ENCODE results near the gene SYK.
A peak's percentile ranks its signal among the peaks of the same experiment; 100 is the strongest.

The SYK gene

GRCh38 chr9:90854637-90855175 is 53.1 kb downstream of the SYK start:
- DNase-seq: no peak

- no peak for DNase-seq
These were observed 53.7 kb downstream of the SYK start for GRCh38 chr9:90855208-90855902.

- no peak for DNase-seq
These were observed 55.5 kb downstream of the SYK start for GRCh38 chr9:90857091-90857490.

- no peak for DNase-seq
These were observed 56.2 kb downstream of the SYK start for GRCh38 chr9:90857855-90858254.

GRCh38 chr9:90858457-90858901 is 56.9 kb downstream of the SYK start:
- no peak for DNase-seq

- no peak for DNase-seq
These were observed 58.8 kb downstream of the SYK start for GRCh38 chr9:90860382-90860781.

- DNase-seq: no peak
These were observed 59.2 kb downstream of the SYK start for GRCh38 chr9:90860826-90861225.

- no peak for DNase-seq
These were observed 59.8 kb downstream of the SYK start for GRCh38 chr9:90861380-90861779.

- DNase-seq: no peak
These were observed 60.5 kb downstream of the SYK start for GRCh38 chr9:90861826-90862740.

- no peak for DNase-seq
These were observed 63.2 kb downstream of the SYK start for GRCh38 chr9:90864779-90865178.

GRCh38 chr9:90867101-90867500 is 65.5 kb downstream of the SYK start:
- no peak for DNase-seq

GRCh38 chr9:90868555-90868954 is 66.9 kb downstream of the SYK start:
- DNase-seq: no peak

GRCh38 chr9:90869361-90869760 is 67.7 kb downstream of the SYK start:
- DNase-seq: no peak

GRCh38 chr9:90870621-90871326 is 69.2 kb downstream of the SYK start:
- DNase-seq: peak; percentile 26

GRCh38 chr9:90871327-90871935 is 69.8 kb downstream of the SYK start:
- no peak for DNase-seq

- DNase-seq: no peak
These were observed 71.2 kb downstream of the SYK start for GRCh38 chr9:90872835-90873294.

- no peak for DNase-seq
These were observed 71.8 kb downstream of the SYK start for GRCh38 chr9:90873422-90873821.

GRCh38 chr9:90874194-90874593 is 72.6 kb downstream of the SYK start:
- no peak for DNase-seq

- no peak for DNase-seq
These were observed 76.9 kb downstream of the SYK start for GRCh38 chr9:90878562-90878961.

GRCh38 chr9:90880066-90880465 is 78.4 kb downstream of the SYK start:
- no peak for DNase-seq

- DNase-seq: no peak
These were observed 79.0 kb downstream of the SYK start for GRCh38 chr9:90880669-90881068.

- DNase-seq: no peak
These were observed 80.0 kb downstream of the SYK start for GRCh38 chr9:90881648-90882047.
